ENCODE data around the gene CDRT4.
"Not testable (repeated sequence)": the region's sequence is repeated elsewhere in the genome, so short reads cannot be mapped to it uniquely, and the experiment has no call there.

CDRT4 gene

DNA sequence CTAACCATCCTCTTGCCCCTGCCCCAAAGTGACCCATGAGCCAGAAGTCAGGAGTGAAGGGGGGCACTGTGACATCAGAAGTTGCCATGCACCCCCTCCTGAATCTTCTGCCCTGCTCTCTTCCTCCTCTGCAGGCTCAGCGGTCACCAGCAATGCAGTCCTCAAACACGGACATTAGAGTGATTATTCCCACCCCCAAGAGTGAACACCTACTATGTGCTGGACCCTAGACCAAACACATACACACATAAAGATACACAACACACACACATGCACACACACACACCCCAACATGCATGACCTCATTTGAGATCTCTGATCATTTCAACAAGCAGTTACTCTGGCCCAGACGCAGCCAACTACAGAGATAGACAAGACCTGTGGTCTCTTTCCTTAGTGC, at the start of gene CDRT4:
CDRT4 (minus strand) TSS at position 30 of the 400 bp plus-strand sequence. CDS start 27,383 bp downstream, outside the sequence.
- no peak for DNase-seq (ENCODE audit: low read depth in 2 of 2)

- no peak for DNase-seq (ENCODE audit: low read depth in 2 of 2)
Observed at GRCh38 chr17:15516150-15516549, 48.7 kb upstream of the CDRT4 start.

GRCh38 chr17:15514469-15514868, 47.0 kb upstream of the CDRT4 start:
- no peak for DNase-seq (ENCODE audit: low read depth in 2 of 2)

- no peak for DNase-seq (ENCODE audit: low read depth in 2 of 2)
Observed at GRCh38 chr17:15513856-15514459, 46.5 kb upstream of the CDRT4 start.

- no peak for DNase-seq (ENCODE audit: low read depth in 2 of 2)
Observed at GRCh38 chr17:15513058-15513791, 45.8 kb upstream of the CDRT4 start.

GRCh38 chr17:15512071-15512709, 44.8 kb upstream of the CDRT4 start:
- DNase-seq (ENCODE audit: low read depth in 2 of 2) = no peak

DNA sequence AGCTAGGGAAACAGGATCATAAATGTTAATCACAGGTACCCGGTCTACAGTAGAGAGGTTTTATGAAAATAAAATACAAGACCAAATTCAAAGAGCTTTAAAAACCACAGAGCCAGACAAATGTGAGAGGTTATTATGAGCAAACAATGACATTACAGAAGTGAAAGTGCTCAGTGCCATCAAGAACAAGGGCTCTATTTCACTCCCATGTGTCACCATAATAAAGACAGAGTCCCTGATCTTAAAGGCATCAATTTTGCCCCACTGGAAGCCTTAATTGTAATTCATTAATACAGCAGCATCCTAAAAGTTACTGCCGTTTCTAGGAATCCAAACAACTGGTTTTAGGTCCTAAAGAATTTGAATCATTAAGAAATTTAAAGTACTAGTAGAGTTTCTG, 43.7 kb upstream of the CDRT4 start:
- no peak for DNase-seq (ENCODE audit: low read depth in 2 of 2)

GRCh38 chr17:15510361-15510760, 42.9 kb upstream of the CDRT4 start:
- no peak for DNase-seq (ENCODE audit: low read depth in 2 of 2)

DNA sequence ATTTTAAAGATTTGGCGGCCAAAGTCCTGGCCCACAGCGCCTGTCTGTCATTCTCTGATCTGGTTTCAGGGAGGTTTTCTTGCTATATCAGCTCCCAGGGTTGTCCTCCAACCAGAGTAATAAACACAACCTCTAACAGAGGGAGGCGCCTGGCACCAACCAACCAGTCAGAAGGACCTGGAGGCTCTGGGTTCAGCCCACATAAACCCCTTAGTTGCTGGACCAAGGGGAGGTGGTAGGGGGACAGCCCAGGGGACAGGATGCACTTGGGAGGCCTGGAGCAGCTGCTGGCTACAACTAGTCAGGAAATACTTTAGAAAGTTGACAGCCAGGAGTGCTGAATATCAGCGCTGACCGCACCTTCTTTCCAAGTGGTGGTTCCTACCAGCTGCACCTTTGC, 41.7 kb upstream of the CDRT4 start:
- DNase-seq (ENCODE audit: low read depth in 2 of 2) = no peak

DNA sequence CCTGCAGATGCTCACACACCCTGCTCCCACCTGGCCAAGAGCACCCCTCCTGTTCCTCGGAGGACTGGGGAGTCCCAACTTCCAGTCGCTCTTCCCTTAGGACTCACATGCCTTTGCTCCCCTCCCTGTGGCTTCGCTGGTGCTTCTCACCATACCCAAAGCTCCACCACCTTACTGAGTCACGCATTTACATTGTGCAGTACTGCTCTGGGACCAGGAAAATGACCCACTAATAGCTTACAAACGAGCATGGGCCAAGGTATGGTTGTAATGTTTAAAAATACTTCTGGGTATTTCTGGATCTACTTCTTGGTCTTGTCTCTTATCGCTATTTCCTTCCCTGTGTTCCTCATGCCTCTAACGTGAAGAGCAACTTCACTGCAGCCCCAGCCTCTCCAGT, 41.0 kb upstream of the CDRT4 start:
- DNase-seq (ENCODE audit: low read depth in 2 of 2) = no peak

DNA sequence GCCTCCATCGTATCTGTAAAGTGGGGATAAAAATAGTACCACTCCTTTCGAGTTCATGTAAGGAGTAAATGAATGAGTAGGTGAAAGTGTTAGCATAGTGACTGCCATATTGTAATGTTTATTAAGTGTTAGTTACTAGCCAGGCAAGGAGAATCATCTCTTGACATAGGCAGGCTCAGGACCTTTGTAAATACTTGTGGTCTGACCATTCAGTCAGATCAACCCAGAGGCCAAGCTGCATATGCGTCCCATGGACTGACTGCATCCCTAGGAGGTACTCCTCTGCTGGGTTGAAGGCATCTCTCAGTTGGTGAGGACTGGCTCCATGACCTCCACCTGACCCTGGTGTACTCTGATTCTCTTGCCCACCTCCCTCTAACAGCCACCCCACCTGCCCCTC, 40.5 kb upstream of the CDRT4 start:
- no peak for DNase-seq (ENCODE audit: low read depth in 2 of 2)

DNA sequence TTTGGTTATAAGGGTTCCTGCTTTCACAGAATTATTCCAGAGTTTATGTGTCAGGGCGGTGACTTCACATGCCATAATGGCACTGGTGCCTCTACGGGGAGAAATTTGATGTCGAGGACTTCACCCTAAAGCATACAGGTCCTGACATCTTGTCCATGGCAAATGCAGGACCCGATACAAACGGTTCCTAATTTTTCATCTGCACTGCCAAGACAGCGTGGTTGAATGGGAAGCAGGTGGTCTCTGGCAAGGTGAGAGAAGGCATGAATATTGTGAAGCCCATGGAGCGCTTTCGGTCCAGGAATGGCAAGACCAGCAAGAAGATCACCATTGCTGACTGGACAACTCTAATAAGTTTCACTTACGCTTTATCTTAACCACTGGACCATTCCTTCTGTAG, 39.6 kb upstream of the CDRT4 start:
- DNase-seq (ENCODE audit: low read depth in 2 of 2) = no peak

DNA sequence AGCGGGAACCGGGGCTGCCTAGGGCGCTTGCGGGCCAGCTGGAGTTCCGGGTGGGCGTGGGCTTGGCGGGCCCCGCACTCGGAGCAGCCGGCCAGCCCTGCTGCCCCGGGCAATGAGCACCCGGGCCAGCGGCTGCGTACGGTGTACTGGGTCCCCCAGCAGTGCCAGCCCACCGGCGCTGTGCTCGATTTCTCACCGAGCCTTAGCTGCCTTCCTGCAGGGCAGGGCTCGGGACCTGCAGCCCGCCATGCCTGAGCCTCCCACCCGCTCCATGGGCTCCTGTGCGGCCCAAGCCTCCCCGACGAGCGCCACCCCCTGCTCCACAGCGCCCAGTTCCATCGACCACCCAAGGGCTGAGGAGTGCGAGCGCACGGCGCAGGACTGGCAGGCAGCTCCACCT, 38.3 kb upstream of the CDRT4 start:
- not testable (repeated sequence) for DNase-seq (ENCODE audit: low read depth in 2 of 2)

DNA sequence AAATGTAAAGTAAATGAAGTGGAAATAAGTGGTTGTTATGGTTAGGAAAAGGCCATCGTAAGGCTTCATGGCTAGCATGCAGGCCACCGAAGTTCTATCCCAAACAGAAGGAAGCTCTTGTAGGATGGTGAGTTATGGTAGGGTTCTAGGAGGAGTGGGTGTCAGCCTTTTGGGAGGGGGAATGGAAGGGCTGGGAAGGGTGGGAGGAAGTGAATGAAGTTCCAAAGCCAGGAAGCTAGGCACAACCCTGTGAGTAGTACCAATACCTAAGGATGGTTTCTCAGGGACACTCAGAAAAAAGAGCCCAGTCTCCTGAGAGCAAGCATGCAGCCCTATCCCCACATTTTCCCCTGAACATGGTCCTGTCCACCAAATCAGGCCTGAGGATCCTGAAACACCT, 36.3 kb upstream of the CDRT4 start:
- no peak for DNase-seq (ENCODE audit: low read depth in 2 of 2)

DNA sequence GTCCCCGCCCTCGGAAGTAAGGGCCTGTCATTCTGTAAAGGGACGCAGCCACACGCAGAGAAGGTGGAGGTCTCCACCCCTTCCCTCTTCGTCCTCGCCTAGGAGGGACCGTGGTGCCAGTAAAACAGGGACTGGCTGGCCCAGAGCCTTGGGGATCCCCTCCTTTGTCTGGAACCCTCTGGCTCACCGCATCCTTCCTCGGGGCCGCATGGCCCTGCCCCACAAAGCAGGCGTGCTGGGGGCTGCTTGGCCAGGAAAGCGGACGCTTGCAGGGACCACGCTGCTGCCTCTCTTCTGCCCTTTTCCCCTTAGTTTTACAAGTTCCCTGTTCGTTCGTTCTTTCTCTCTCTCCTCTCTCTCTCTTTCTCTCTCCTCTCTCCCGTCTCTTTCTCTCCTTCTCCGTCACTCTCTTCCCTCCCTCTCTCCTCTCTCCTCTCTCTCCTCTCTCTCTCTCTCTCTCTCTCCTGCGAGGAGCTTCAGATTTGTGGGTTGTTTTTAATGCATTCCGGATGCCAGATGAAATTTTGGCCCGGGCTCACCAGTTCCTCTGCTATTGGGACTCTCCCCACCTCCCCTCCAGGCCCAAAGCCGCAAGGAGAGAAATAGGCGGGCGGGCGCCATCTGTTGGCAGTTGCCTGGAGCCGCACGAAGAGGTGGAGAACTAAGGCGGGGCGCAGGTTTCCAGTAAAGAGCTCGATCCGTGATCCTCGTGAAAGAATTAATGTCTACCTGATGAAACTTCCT, 35.1 kb upstream of the CDRT4 start:
- DNase-seq (ENCODE audit: low read depth in 2 of 2) = peak; percentile 6 to 57

DNA sequence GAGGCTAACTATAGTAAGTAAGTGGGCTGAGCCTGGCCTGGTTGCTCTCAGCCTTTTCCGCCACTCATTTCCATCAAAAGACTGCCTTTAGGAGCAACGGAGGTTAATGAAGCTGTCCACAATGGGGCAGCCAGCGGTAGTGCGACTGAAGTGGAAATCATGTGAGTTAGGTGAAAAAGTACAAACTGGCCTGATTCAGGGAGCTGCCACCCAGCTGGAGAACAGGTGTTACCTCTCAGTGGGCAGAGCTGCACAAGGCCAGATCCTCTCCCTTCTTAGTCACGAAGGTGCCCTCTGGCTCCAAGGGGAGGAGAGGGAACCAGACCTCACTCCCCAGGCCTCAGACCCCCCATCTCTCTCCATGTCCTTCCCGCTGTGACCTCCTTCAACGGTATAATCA, 34.4 kb upstream of the CDRT4 start:
- DNase-seq (ENCODE audit: low read depth in 2 of 2) = no peak

DNA sequence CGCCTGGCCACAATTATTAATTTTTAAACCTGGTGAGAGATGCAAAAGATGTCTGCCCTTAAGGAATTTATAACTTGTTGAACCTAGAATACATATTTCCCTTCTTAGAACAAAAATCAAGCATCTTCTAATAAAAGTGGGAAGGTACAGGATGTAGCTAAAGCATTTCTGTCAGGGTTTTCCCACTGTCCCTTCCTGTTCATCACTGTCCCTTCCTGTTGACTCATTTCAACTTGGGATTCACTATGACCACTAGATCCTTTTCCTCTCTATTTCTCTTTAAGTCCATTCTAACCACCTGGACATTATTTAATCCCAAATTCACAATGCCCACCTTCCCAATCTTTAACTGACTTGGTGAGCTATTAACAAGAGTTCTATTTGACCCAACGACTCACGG, 33.9 kb upstream of the CDRT4 start:
- DNase-seq (ENCODE audit: low read depth in 2 of 2) = no peak

DNA sequence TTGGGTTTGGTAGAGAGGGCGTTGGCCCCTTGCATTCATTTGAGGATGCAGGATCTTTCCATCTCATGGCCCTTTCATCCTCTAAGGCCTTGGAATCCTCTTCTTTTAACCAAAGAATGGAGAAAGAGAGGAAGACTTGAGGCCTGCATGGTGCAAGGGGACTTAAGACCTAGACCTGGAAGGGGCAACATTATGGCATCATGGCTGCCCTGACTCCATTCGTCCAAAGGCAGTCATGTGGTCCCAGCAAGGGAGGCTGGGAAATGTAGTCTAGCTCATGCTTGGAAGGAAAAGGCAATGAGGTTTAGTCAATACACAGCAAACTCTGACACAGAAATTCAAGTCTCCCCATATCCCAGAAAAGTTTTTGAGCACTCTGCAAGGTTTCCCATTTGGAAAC, 30.7 kb upstream of the CDRT4 start:
- no peak for DNase-seq (ENCODE audit: low read depth in 2 of 2)

GRCh38 chr17:15496735-15497670, 29.6 kb upstream of the CDRT4 start:
- DNase-seq (ENCODE audit: low read depth in 2 of 2) = no peak

DNA sequence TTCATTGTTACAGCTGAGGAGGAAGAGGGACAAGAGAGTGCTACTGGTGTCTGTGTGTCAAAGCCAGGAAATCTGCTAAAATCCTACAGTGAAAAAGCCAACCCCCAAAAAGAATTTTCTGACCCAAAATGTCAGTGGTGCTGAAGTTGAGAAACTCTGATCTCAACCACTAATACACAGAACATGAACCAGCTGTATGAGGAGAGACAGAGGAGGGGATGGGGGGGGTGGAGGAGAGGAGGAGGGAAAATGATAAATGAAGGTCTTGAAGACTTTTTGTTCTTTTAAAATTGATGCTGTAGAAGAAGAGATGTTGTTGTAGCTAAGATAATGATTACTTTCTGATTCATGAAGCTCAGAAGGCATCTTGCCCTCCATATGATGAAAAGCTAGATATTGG, 27.4 kb upstream of the CDRT4 start:
- DNase-seq (ENCODE audit: low read depth in 2 of 2) = no peak

DNA sequence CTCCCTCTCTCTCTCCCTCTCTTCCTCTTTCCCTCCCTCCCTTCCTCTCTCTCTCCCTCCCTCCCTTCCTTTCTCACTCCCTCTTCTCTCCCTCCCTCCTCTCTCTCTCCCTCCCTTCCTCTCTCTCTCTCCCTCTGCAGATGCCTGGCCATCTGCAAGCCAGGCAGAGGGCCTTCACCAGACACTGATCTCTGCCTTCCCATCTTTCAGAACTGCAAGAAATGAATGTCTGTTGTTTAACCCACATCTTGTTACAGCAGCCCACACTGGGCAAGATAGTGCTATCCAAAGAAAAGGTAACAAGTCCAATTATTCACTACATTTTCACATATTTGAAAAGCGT, 26.2 kb upstream of the CDRT4 start:
- no peak for DNase-seq (ENCODE audit: low read depth in 2 of 2)

Data from stimulated activated CD4-positive, alpha-beta T cell treated with anti-CD3 and anti-CD28 coated beads, Interleukin-1b, Interleukin-23, amount 100 ng/mL, for 1 hour (primary cell).